HFFc6 (cell line): ENCODE measurements around the gene AGRP. TPM values are rescaled to one million over a fixed set of nuclear protein-coding genes. Genes with fewer than 3 reads are reported as not detected.

ENCODE experiments used
- DNase-seq: peaks from one replicate; pipeline ENCODE4 v3.0.0-alpha.2; 2018
- H3K27ac Mint-ChIP-seq: 2 replicates; pipeline ENCODE4 v1.8.0; 2020; ENCODE audit warnings: mild to moderate bottlenecking, mixed read lengths
- H3K27me3 Mint-ChIP-seq: 2 replicates; pipeline ENCODE4 v1.8.0; 2021; ENCODE audit warnings: mild to moderate bottlenecking, moderate library complexity, mixed read lengths; ENCODE audit not compliant: insufficient read depth
- H3K36me3 Mint-ChIP-seq: 2 replicates; pipeline ENCODE4 v1.8.0; 2021; ENCODE audit warnings: low read depth, mixed read lengths
- H3K4me1 Mint-ChIP-seq: 2 replicates; pipeline ENCODE4 v1.8.0; 2020; ENCODE audit warnings: low read depth, mixed read lengths
- H3K4me3 Mint-ChIP-seq: 2 replicates; pipeline ENCODE4 v1.8.0; 2020; ENCODE audit warnings: mild to moderate bottlenecking, moderate library complexity, mixed read lengths
- H3K9me3 Mint-ChIP-seq: 2 replicates; pipeline ENCODE4 v1.8.0; 2020; ENCODE audit warnings: mild to moderate bottlenecking, mixed read lengths
- total RNA-seq, 6 experiments: library from RNA; stranded (reverse); fragmentation: NEBNext Ultra II Directional; extraction: Animal tissue kit (Norgen Biotek cat#: 25700); gene quantifications; 2 replicates in 1 of 6; 3 replicates in 5 of 6; pipeline ENCODE4 v1.2.3, GENCODE V29; 2021
- TF ChIP-seq, protein P1 (sequence below): fragments of 200-600 bp; sonication (generic); IDR thresholded peaks from 2 replicates; pipeline ENCODE4 v1.5.0; 2021; ENCODE audit warnings: antibody characterized with exemption, mild to moderate bottlenecking

The AGRP gene
- total RNA-seq, 6 experiments from 2014 or later, result not detected

GRCh38 chr16:67477960-67478554 lies 5.3 kb downstream of the AGRP start:
- Mint-ChIP-seq H3K27ac (no peak overlapping the region), H3K4me3 (no peak overlapping the region), H3K4me1 (peaks cover 52% of the 10 kb centered on the region)

DNA sequence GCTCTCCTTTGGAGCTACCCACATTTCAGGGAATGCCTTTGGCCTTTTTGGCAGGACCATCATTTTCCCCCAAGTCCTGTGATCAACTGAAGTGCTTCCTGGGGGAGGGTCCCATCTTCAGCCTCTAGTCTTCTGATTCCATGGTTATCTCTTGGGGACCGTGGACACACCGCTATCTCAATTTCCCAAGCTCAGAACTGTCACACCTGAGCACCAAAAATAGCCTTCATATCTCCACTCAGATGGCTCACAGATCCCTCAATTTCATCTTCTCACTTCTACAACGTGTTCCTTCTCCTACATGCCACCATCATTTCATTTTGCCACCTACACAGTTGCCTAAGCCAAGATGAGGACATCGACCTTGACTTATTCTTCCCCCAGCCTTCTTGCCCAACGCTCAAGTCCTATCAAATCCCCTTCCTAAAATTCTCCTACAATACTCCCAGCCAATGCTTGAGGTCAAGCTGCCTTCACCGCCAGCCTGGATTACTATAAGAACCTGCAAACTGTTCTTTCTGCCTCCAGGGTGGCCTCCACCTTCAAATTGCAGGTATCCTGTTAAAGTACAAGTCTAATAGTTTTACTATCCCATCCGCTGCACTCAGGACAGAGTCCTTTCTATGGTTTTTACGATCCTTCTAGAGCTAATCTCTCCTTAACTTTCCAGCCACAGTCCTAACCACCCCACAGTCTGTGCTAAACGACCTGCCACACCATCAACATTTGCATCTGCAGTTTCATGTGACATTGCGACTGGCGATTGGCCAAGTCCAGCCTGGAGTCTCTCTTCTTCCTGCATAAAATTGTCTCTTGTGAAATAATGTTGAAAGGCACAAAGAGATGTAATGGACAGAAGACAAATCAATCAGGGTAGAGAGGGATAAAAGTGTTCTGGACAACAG lies 8.5 kb downstream of the AGRP start:
- Mint-ChIP-seq H3K4me3 (no peak overlapping the region), H3K36me3 (no peaks in the 10 kb centered on the region), H3K9me3 (no peaks in the 10 kb centered on the region), H3K27me3 (no peaks in the 10 kb centered on the region), H3K27ac (no peak overlapping the region), H3K4me1 (peaks cover 55% of the 10 kb centered on the region)
- TF ChIP-seq, protein P1, sequence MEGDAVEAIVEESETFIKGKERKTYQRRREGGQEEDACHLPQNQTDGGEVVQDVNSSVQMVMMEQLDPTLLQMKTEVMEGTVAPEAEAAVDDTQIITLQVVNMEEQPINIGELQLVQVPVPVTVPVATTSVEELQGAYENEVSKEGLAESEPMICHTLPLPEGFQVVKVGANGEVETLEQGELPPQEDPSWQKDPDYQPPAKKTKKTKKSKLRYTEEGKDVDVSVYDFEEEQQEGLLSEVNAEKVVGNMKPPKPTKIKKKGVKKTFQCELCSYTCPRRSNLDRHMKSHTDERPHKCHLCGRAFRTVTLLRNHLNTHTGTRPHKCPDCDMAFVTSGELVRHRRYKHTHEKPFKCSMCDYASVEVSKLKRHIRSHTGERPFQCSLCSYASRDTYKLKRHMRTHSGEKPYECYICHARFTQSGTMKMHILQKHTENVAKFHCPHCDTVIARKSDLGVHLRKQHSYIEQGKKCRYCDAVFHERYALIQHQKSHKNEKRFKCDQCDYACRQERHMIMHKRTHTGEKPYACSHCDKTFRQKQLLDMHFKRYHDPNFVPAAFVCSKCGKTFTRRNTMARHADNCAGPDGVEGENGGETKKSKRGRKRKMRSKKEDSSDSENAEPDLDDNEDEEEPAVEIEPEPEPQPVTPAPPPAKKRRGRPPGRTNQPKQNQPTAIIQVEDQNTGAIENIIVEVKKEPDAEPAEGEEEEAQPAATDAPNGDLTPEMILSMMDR, result no peak
- DNase-seq, result no peak

More at GRCh38 chr16:67477960-67478554, 5.3 kb downstream of the AGRP start:
- Mint-ChIP-seq H3K27me3 (no peaks in the 10 kb centered on the region; the same call in 1 of the 2 replicates), H3K9me3 (no peaks in the 10 kb centered on the region), H3K36me3 (peaks cover 4% of the 10 kb centered on the region; the same call in 1 of the 2 replicates)
- TF ChIP-seq, protein P1, result no peak
- DNase-seq, result no peak

DNA sequence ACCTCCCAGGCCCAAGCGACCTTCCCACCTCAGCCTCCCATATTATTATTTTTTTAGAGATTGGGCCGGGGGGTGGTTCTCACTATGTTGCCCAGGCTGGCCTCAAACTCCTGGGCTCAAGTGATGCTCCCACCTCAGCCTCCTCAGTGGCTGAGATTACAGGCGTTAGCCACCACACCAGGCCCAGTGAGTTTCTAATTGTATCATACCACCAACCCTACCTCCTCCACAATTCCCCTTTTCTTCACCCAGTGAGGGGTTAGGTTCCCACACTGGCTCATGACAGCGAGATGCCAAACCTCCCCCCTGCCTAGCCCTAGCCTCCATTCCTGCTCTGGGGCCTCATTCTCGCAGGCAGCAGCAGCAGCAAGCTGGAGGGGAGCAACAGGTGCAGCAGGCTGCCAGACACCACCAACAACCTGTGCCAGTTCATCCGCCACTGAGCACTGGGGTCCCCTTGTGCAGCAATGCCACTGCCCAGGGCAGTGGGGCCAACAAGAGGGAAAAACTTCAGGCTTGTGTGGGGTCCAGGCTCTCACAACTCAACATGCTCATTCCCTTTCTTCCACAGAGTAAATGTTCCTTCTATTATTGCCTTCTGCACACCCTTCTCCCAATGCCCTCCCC lies 11.5 kb downstream of the AGRP start:
- H3K27ac Mint-ChIP-seq, result 0 out of 2 replicates have a peak overlapping the region, but pooled peaks have one; percentile 3
- no peaks in the 10 kb centered on the region for H3K9me3 Mint-ChIP-seq
- DNase-seq, result no peak
- H3K27me3 Mint-ChIP-seq, result no peaks in the 10 kb centered on the region; the same call in 1 of the 2 replicates
- H3K36me3 Mint-ChIP-seq, result no peaks in the 10 kb centered on the region
- H3K4me3 Mint-ChIP-seq, result no peak overlapping the region
- H3K4me1 Mint-ChIP-seq, result peaks cover 38% of the 10 kb centered on the region
- TF ChIP-seq, protein P1, result no peak

- TF ChIP-seq, protein P1, result no peak
- DNase-seq, result no peak
- H3K9me3 Mint-ChIP-seq, result no peaks in the 10 kb centered on the region
- no peak overlapping the region for H3K4me3 Mint-ChIP-seq
- no peaks in the 10 kb centered on the region; the same call in 1 of the 2 replicates for H3K27me3 Mint-ChIP-seq
- H3K27ac Mint-ChIP-seq, result no peak overlapping the region
- no peaks in the 10 kb centered on the region for H3K36me3 Mint-ChIP-seq
- H3K4me1 Mint-ChIP-seq, result peaks cover 34% of the 10 kb centered on the region
Measured at GRCh38 chr16:67470359-67470758, 13.0 kb downstream of the AGRP start.

DNA sequence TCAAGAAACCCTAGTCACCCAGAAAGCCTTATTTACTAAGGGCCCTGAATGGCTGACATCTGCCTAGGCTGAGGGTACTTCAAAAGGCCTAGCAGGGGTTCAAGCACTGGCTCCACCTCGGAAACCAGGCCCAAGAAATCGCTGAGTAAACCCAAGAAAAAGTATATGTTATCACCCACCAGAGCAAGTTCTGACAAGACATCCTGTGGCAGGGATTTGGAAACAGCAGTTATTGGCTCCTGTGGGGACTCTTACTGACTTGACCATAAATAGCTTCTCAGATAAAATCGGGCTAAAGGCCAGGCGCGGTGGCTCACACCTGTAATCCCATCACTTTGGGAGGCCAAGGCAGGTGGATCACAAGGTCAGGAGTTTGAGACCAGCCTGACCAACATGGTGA lies 14.6 kb downstream of the AGRP start:
- TF ChIP-seq, protein P1, result no peak
- Mint-ChIP-seq H3K9me3 (no peaks in the 10 kb centered on the region), H3K36me3 (no peaks in the 10 kb centered on the region), H3K27ac (no peak overlapping the region), H3K4me3 (no peak overlapping the region), H3K4me1 (peaks cover 31% of the 10 kb centered on the region), H3K27me3 (no peaks in the 10 kb centered on the region; the same call in 1 of the 2 replicates)
- DNase-seq, result no peak
